K562 (cell line): Measurements from ENCODE around the gene FBXW8. TPM values are rescaled to one million over a fixed set of nuclear protein-coding genes. Genes with fewer than 3 reads are reported as not detected.

Experiments used
- ATAC-seq: fragments of 200-7000 bp; cut with Tn5 transposase; 3 replicates; pipeline ENCODE4 v1.9.1; 2020; ENCODE audit warnings: moderate library complexity
- BruUV-seq: library from RNA; stranded (reverse); fragments of 400-500 nt; replicated peaks from 2 replicates; lab custom pipeline; 2021; lab: Mats Ljungman, UMichigan
- CTCF ChIA-PET: fragments of 300-600 bp; formaldehyde crosslinking; extraction: SDS; loops from one replicate; lab custom pipeline; 2021; ENCODE audit warnings: low intra/inter-chr PET ratio; lab: Yijun Ruan, JAX
- POLR2A ChIA-PET: fragments of 300-600, 350-650 bp; sonication (Branson Sonifier 250); formaldehyde crosslinking; extraction: SDS; loops from one replicate; lab custom pipeline; 2021; ENCODE audit warnings: antibody characterized with exemption, inconsistent platforms; lab: Yijun Ruan, JAX
- DNase-seq, 4 experiments: peaks; one replicate each; pipeline versions ENCODE4 v3.0.0 to v3.0.0-alpha.2; 2011 to 2018; ENCODE audit warnings: low spot score in 3 of 4, mixed read lengths in 3 of 4; ENCODE audit errors: extremely low read depth in 1 of 4
- FAIRE-seq: peaks from 2 replicates; lab custom pipeline; 2011; peaks lifted over from hg19 to GRCh38; lab: Jason Lieb, UNC
- H2AFZ ChIP-seq: 2 replicates; pipeline ENCODE4 v1.6.0; 2011; ENCODE audit warnings: low read depth, low read length, control low read depth, inconsistent platforms
- H3K27ac ChIP-seq: fragments of 200-600 bp; 3 replicates; pipeline ENCODE4 v1.8.0; 2011; ENCODE audit warnings: low read depth, mild to moderate bottlenecking, control low read depth, inconsistent platforms, low read length, moderate library complexity, mixed read lengths; ENCODE audit errors: extremely low read depth
- H3K27me3 ChIP-seq, 2 experiments: fragments of 300-600 bp in 1 of 2; 2 replicates in 1 of 2; 3 replicates in 1 of 2; pipeline versions ENCODE4 v1.6.0 to v1.8.0; 2011; ENCODE audit warnings: inconsistent platforms in 2 of 2, low read length in 2 of 2, mild to moderate bottlenecking in 1 of 2, mixed read lengths in 1 of 2, moderate library complexity in 1 of 2; ENCODE audit not compliant: control insufficient read depth in 2 of 2, insufficient read depth in 2 of 2
- H3K36me3 ChIP-seq: fragments of 300-600 bp; 3 replicates; pipeline ENCODE4 v1.8.0; 2011; ENCODE audit warnings: mild to moderate bottlenecking, low read length, inconsistent platforms; ENCODE audit not compliant: control insufficient read depth, insufficient read depth
- H3K4me1 ChIP-seq, 2 experiments: fragments of 200-600 bp in 1 of 2; replicated peaks in 1 of 2; 2 replicates in 1 of 2; 3 replicates in 1 of 2; pipeline versions ENCODE4 v1.5.1 to v1.8.0; 2011; ENCODE audit warnings: inconsistent platforms in 2 of 2, low read length in 2 of 2, mild to moderate bottlenecking in 1 of 2, mixed read lengths in 1 of 2, moderate library complexity in 1 of 2; ENCODE audit not compliant: control insufficient read depth in 2 of 2, insufficient read depth in 2 of 2
- H3K4me2 ChIP-seq: 2 replicates; pipeline ENCODE4 v1.6.1; 2011; ENCODE audit warnings: low read length, control low read depth, inconsistent platforms, mixed read lengths; ENCODE audit not compliant: insufficient read depth
- H3K4me3 ChIP-seq: fragments of 200-600 bp; sonication (generic), shearing (Covaris generic); 2 replicates; pipeline ENCODE4 v1.5.1; 2016; ENCODE audit warnings: control low read depth, inconsistent platforms
- H3K79me2 ChIP-seq: fragments of 200-600 bp; 3 replicates; pipeline ENCODE4 v1.8.0; 2011; ENCODE audit warnings: low read length, inconsistent platforms; ENCODE audit not compliant: control insufficient read depth, insufficient read depth
- H3K9ac ChIP-seq, 2 experiments: 2 replicates each; pipeline versions ENCODE4 v1.6.0 to v1.6.1; 2011; ENCODE audit warnings: low read depth in 2 of 2, low read length in 2 of 2, control low read depth in 1 of 2, inconsistent platforms in 1 of 2, mild to moderate bottlenecking in 1 of 2, mixed read lengths in 1 of 2; ENCODE audit not compliant: insufficient read depth in 1 of 2
- H3K9me1 ChIP-seq: one replicate; pipeline ENCODE4 v1.6.0; 2011; ENCODE audit warnings: inconsistent platforms, mild to moderate bottlenecking, low read length, moderate library complexity; ENCODE audit not compliant: control insufficient read depth, insufficient read depth
- H3K9me3 ChIP-seq: replicated peaks from 2 replicates; pipeline ENCODE4 v1.5.1; 2011; ENCODE audit warnings: low read depth, low read length, inconsistent platforms; ENCODE audit not compliant: control insufficient read depth, insufficient read depth
- H4K20me1 ChIP-seq: replicated peaks from 2 replicates; pipeline ENCODE4 v1.6.1; 2011; ENCODE audit warnings: low read length, inconsistent platforms, mixed read lengths; ENCODE audit not compliant: control insufficient read depth, insufficient read depth
- EGR1 ChIP-seq: fragments of 450-650 bp; conservative IDR thresholded peaks from 2 replicates; pipeline ENCODE4 v1.6.1; 2017; ENCODE audit warnings: mild to moderate bottlenecking
- EZH2 ChIP-seq: IDR thresholded peaks from 2 replicates; pipeline ENCODE4 v1.6.1; 2012; ENCODE audit warnings: low read depth, mild to moderate bottlenecking, inconsistent platforms, low read length, borderline replicate concordance
- HMBOX1 ChIP-seq: sonication (generic); IDR thresholded peaks from 2 replicates; pipeline ENCODE4 v1.6.1; 2016
- MED1 ChIP-seq: sonication (generic); formaldehyde crosslinking; IDR thresholded peaks from 2 replicates; pipeline ENCODE4 v1.8.1; 2023; ENCODE audit warnings: missing genetic modification reagents, borderline replicate concordance
- POLR2G ChIP-seq: fragments of 200-400 bp; formaldehyde crosslinking; IDR thresholded peaks from 2 replicates; pipeline ENCODE4 v1.6.1; 2017; ENCODE audit warnings: low read depth, mild to moderate bottlenecking, antibody characterized with exemption, low read length, moderate library complexity
- WGBS: fragments of 100-300 bp; shearing (Covaris generic); methylation state at CpG from one replicate; pipeline ENCODE4 v1.1.6; 2016; ENCODE audit warnings: low coverage, mixed read lengths; ENCODE audit not compliant: insufficient coverage; ENCODE audit errors: missing lambda C conversion rate; 5-methylcytosine and 5-hydroxymethylcytosine counted together
- in situ Hi-C: fragments of 300-500 bp; cut with MboI; formaldehyde crosslinking; loops from 4 replicates; pipeline ENCODE4 v1.15.0; 2018; ENCODE audit warnings: inconsistent platforms, mixed read lengths
- intact Hi-C: fragments of 100-400 bp; cut with micrococcal nuclease; formaldehyde crosslinking; loops from 2 replicates; pipeline ENCODE4 v1.14.2; 2022
- polyA plus RNA-seq, 8 experiments: library from polyadenylated mRNA; depleted of rRNA in 4 of 8; stranded (reverse) in 5 of 8; unstranded in 3 of 8; fragments of >200 nt; fragmentation: Nextera tagmentation in 2 of 8; fragmentation: Illumina TruSeq in 1 of 8; extraction: Ambion mirVana in 2 of 8; extraction: Trizol in 1 of 8; gene quantifications; 2 replicates each; pipeline versions ENCODE4 v1.2.1 to v1.2.3, GENCODE V29; 2011 to 2014; ENCODE audit warnings: inconsistent platforms in 1 of 8, missing spikeins in 1 of 8
- total RNA-seq, 7 experiments: library from RNA; depleted of rRNA in 6 of 7; stranded (reverse); fragments of >200 nt in 6 of 7; fragmentation: Illumina TruSeq in 2 of 7; extraction: Trizol in 2 of 7; gene quantifications; 2 replicates each; pipeline versions ENCODE4 v1.2.1 to v1.2.3, GENCODE V29; 2011 to 2021; ENCODE audit warnings: low replicate concordance in 1 of 7

Gene FBXW8
- total and polyA plus RNA-seq, 9 of the 15 experiments (the other 6 are each of a cell fraction or from before 2014, with no cell fraction given): 0.58 to 8.3 (median 4.4) TPM

- no peaks in the 10 kb centered on the region for H3K36me3 ChIP-seq
- H3K4me1 ChIP-seq: peaks cover 8 to 41% of the 10 kb centered on the region in 2 experiments; a peak in 4 of 5 replicates
- no TSS peak for BruUV-seq
- TF ChIP-seq HMBOX1: peak; percentile 53; the same call in 1 of the 2 replicates
- no peak for TF ChIP-seq EZH2
- peak; percentile 48 for TF ChIP-seq EGR1
- no peaks in the 10 kb centered on the region for H3K9me3 ChIP-seq
- peaks cover 3% of the 10 kb centered on the region for H3K9me1 ChIP-seq
- in situ Hi-C loops (no loop called here), intact Hi-C loops (no loop called here)
- H3K27ac ChIP-seq: no peak overlapping the region
- WGBS: 57% methylated on average over 10 of the region's 10 CpGs
- H3K9ac ChIP-seq: peak overlapping the region in 1 of 2 experiments; percentile 31; a peak in 1 of 4 replicates
- no peak overlapping the region for H3K4me3 ChIP-seq
- no peaks in the 10 kb centered on the region for H3K27me3 ChIP-seq
- DNase-seq: no peak
- ATAC-seq: no peak
- H2AFZ ChIP-seq: no peak overlapping the region
- no peaks in the 10 kb centered on the region for H3K79me2 ChIP-seq
- POLR2A ChIA-PET: interaction anchor here (0.7 to 2.5 kb wide), 3 partner anchors 7 to 54 kb away, joined by 3 to 9 read pairs (median 8); no protein-coding TSS in a partner anchor
- H4K20me1 ChIP-seq: no peaks in the 10 kb centered on the region
- H3K4me2 ChIP-seq: 0 out of 2 replicates have a peak overlapping the region, but pooled peaks have one; percentile 1
- no peak for FAIRE-seq
- CTCF ChIA-PET: no interaction called here
Measured at GRCh38 chr12:117034249-117034648, 123.5 kb downstream of the FBXW8 start.

- H3K4me2 ChIP-seq: no peak overlapping the region
- no peak for FAIRE-seq
- in situ Hi-C loops: no loop called here
- no peak for ATAC-seq
- H4K20me1 ChIP-seq: no peaks in the 10 kb centered on the region
- POLR2A ChIA-PET: interaction anchor here (0.7 to 2.5 kb wide), 2 partner anchors 8 to 135 kb away, joined by 3 to 9 read pairs; no protein-coding TSS in a partner anchor
- DNase-seq: no peak
- no peak overlapping the region for H3K4me3 ChIP-seq
- peaks cover 3% of the 10 kb centered on the region for H3K9me1 ChIP-seq
- H3K9ac ChIP-seq: peak overlapping the region in 1 of 2 experiments; percentile 31; a peak in 1 of 4 replicates
- no peaks in the 10 kb centered on the region for H3K36me3 ChIP-seq
- H2AFZ ChIP-seq: no peak overlapping the region
- H3K79me2 ChIP-seq: no peaks in the 10 kb centered on the region
- CTCF ChIA-PET: no interaction called here
- no TSS peak for BruUV-seq
- peaks cover 8 to 45% of the 10 kb centered on the region in 2 experiments; a peak in 4 of 5 replicates for H3K4me1 ChIP-seq
- WGBS: 77% methylated on average over 17 of the region's 17 CpGs
- no peaks in the 10 kb centered on the region for H3K9me3 ChIP-seq
- intact Hi-C loops: no loop called here
- H3K27me3 ChIP-seq: no peaks in the 10 kb centered on the region
- H3K27ac ChIP-seq: no peak overlapping the region
- 0 out of 2 replicates have a peak, but pooled peaks have one; percentile 36 for TF ChIP-seq MED1 (CRISPR knock-in tag)
- TF ChIP-seq POLR2G: 0 out of 2 replicates have a peak, but pooled peaks have one; percentile 23
- no peak for TF ChIP-seq EZH2
- TF ChIP-seq, all 486 proteins: peak for 2
Measured at GRCh38 chr12:117034701-117035151, 124.0 kb downstream of the FBXW8 start.
